ENCODE data around the gene SOCS7.

DNA sequence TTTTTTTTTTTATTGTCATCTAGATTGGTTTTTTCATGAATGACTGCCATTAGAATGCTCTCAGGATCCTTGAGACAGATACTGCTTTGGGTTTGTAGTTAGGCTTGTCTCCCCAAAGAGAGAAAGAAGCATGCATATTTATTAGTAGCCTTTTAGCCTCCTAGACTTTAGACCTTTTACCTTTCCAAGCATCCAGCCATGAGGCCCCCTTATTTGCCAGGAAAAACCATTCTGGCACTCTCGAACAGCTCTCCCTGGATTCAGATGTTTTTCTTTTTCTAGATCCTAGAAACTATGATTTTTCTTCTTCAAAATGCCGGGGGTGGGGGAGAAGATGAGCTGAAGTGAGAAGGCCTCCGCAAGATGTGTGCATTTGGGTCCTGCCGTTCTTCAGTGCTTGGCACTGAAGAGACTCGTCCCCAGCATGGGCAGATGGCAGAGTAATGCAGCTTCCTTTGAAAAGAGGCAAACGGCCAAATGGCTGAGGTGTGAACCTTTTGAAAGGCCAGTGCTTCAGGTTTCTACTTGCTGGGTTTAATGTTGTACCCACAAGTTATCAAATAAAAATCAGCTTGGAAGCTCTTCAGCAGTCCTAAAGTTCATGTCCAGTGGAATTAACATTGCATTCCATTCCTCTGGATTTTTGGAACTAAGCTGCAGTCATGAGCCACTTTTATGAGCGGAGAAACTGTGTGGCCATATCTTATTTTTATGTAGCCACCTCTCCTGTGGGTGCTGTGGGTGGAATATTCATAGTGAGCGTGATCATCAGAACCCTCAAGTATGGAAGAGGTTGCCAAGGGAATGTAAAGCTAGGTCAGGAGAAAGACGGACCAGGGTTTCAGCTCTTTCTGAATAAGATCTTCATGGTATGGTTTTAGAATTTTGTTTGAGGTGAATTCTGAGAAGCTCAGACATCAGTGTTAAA, 7.2 kb downstream of the SOCS7 start:
- TF ChIP-seq EZH2phosphoT487 (IDR thresholded peaks at IDR 0.05; ENCODE audit: borderline replicate concordance, low read length) (no peak), CTCF (IDR thresholded peaks at IDR 0.05; ENCODE audit: low read depth, low read length, poor library complexity, severe bottlenecking) (no peak)
